HepG2 (cell line): Measurements from ENCODE around the gene CYB5B. TPM values are rescaled to one million over a fixed set of nuclear protein-coding genes. Genes with fewer than 3 reads are reported as not detected.

ENCODE experiments used
- DPF2 ChIP-seq: sonication (generic); formaldehyde crosslinking; IDR thresholded peaks from 2 replicates; pipeline ENCODE4 v1.4.0; 2020; ENCODE audit warnings: mild to moderate bottlenecking, low read depth, missing genetic modification reagents, borderline replicate concordance
- FOXA1 ChIP-seq, 2 experiments: fragments of 450-650 bp in 1 of 2; sonication (generic) in 1 of 2; formaldehyde crosslinking in 1 of 2; IDR thresholded peaks; 2 replicates each; pipeline versions ENCODE4 v1.4.0 to v1.6.1; 2016 to 2020; ENCODE audit warnings: missing genetic modification reagents in 1 of 2
- HDAC6 ChIP-seq: fragments of 200-600 bp; sonication (generic); IDR thresholded peaks from 2 replicates; pipeline ENCODE4 v1.7.0; 2017; ENCODE audit warnings: mild to moderate bottlenecking, antibody characterized with exemption, low read length, low read depth
- HNF4A ChIP-seq: sonication (generic); formaldehyde crosslinking; IDR thresholded peaks from 2 replicates; pipeline ENCODE4 v1.4.0; 2020; ENCODE audit warnings: missing genetic modification reagents
- HNRNPLL ChIP-seq: fragments of 200-400 bp; formaldehyde crosslinking; IDR thresholded peaks from 2 replicates; pipeline ENCODE4 v1.6.1; 2017; ENCODE audit warnings: mild to moderate bottlenecking, low read depth, low read length; ENCODE audit not compliant: poor library complexity, severe bottlenecking
- KAT2B ChIP-seq: fragments of 150-350 bp; IDR thresholded peaks from 2 replicates; pipeline ENCODE4 v1.6.1; 2014; ENCODE audit warnings: low read depth, low read length, borderline replicate concordance
- KAT7 ChIP-seq: IDR thresholded peaks from 2 replicates; pipeline ENCODE4 v1.6.1; 2018; ENCODE audit warnings: borderline replicate concordance, missing compliant biosample characterization
- LCORL ChIP-seq, 2 experiments: fragments of 450-650 bp in 1 of 2; sonication (generic) in 1 of 2; formaldehyde crosslinking in 1 of 2; IDR thresholded peaks; 2 replicates each; pipeline versions ENCODE4 v1.5.0 to v1.6.1; 2017 to 2020; ENCODE audit warnings: antibody characterized with exemption in 1 of 2, missing genetic modification reagents in 1 of 2
- MAF1 ChIP-seq: sonication (generic); formaldehyde crosslinking; IDR thresholded peaks from 2 replicates; pipeline ENCODE4 v1.5.0; 2020; ENCODE audit warnings: missing genetic modification reagents, borderline replicate concordance
- MAZ ChIP-seq, 2 experiments: sonication (generic) in 1 of 2; formaldehyde crosslinking in 1 of 2; IDR thresholded peaks; 2 replicates each; pipeline versions ENCODE4 v1.5.0 to v1.6.1; 2012 to 2020; ENCODE audit warnings: low read depth in 2 of 2, mild to moderate bottlenecking in 2 of 2, borderline replicate concordance in 1 of 2, improper control_type of control experiment in 1 of 2, low read length in 1 of 2, missing genetic modification reagents in 1 of 2, moderate library complexity in 1 of 2
- MTF2 ChIP-seq: sonication (generic); formaldehyde crosslinking; IDR thresholded peaks from 2 replicates; pipeline ENCODE4 v1.5.0; 2020; ENCODE audit warnings: missing genetic modification reagents, borderline replicate concordance
- NFE2L2 ChIP-seq: fragments of 150-350 bp; IDR thresholded peaks from 2 replicates; pipeline ENCODE4 v1.6.1; 2014; ENCODE audit warnings: low read length
- NR2C2 ChIP-seq: sonication (generic); formaldehyde crosslinking; IDR thresholded peaks from 2 replicates; pipeline ENCODE4 v1.4.0; 2020; ENCODE audit warnings: missing genetic modification reagents, mild to moderate bottlenecking, moderate library complexity, borderline replicate concordance
- RELA ChIP-seq: sonication (generic); formaldehyde crosslinking; IDR thresholded peaks from 2 replicates; pipeline ENCODE4 v1.4.0; 2020; ENCODE audit warnings: missing genetic modification reagents
- RFX5 ChIP-seq: IDR thresholded peaks from 2 replicates; pipeline ENCODE4 v1.6.1; 2011; ENCODE audit warnings: low read depth, low read length, improper control_type of control experiment
- TEAD3 ChIP-seq: optimal IDR thresholded peaks from 2 replicates; pipeline ENCODE3; 2016; ENCODE audit warnings: borderline replicate concordance
- TRIM24 ChIP-seq: sonication (generic); formaldehyde crosslinking; IDR thresholded peaks from 2 replicates; pipeline ENCODE4 v1.8.0; 2022; ENCODE audit warnings: mild to moderate bottlenecking, missing genetic modification reagents
- ZFAT ChIP-seq: sonication (generic); formaldehyde crosslinking; conservative IDR thresholded peaks from 2 replicates; pipeline ENCODE4 v1.8.1; 2023; ENCODE audit warnings: missing genetic modification reagents, inconsistent platforms
- ZNF253 ChIP-seq: sonication (generic); formaldehyde crosslinking; IDR thresholded peaks from 2 replicates; pipeline ENCODE4 v1.8.0; 2022; ENCODE audit warnings: mild to moderate bottlenecking, missing genetic modification reagents, borderline replicate concordance
- ZNF335 ChIP-seq: sonication (generic); formaldehyde crosslinking; IDR thresholded peaks from 2 replicates; pipeline ENCODE4 v1.4.0; 2020; ENCODE audit warnings: missing genetic modification reagents
- ZNF441 ChIP-seq: sonication (generic); formaldehyde crosslinking; IDR thresholded peaks from 2 replicates; pipeline ENCODE4 v1.7.0; 2021; ENCODE audit warnings: missing genetic modification reagents, borderline replicate concordance
- ZNF562 ChIP-seq: sonication (generic); formaldehyde crosslinking; IDR thresholded peaks from 2 replicates; pipeline ENCODE4 v1.8.0; 2022; ENCODE audit warnings: missing genetic modification reagents, borderline replicate concordance
- polyA plus RNA-seq, 8 experiments: library from polyadenylated mRNA; depleted of rRNA in 3 of 8; stranded (reverse) in 7 of 8; unstranded in 1 of 8; fragments of >200 nt; fragmentation: Illumina TruSeq in 4 of 8; extraction: Trizol in 4 of 8; gene quantifications; 2 replicates each; pipeline versions ENCODE4 v1.2.1 to v1.2.3, GENCODE V29; 2011 to 2016; ENCODE audit warnings: low read depth in 4 of 8, missing spikeins in 1 of 8, mixed read lengths in 1 of 8; ENCODE audit not compliant: insufficient read depth in 1 of 8
- total RNA-seq, 5 experiments: library from RNA; depleted of rRNA; stranded (reverse); fragments of >200 nt; fragmentation: Illumina TruSeq; extraction: Trizol; gene quantifications; 2 replicates each; pipeline ENCODE4 v1.2.3, GENCODE V29; 2016; ENCODE audit warnings: low read depth in 1 of 5
- TF ChIP-seq, protein P1 (sequence below): sonication (generic); formaldehyde crosslinking; IDR thresholded peaks from 2 replicates; pipeline ENCODE4 v1.4.0; 2020; ENCODE audit warnings: missing genetic modification reagents
- TF ChIP-seq, protein P2 (sequence below): sonication (generic); formaldehyde crosslinking; IDR thresholded peaks from 2 replicates; pipeline ENCODE4 v1.4.0; 2020; ENCODE audit warnings: mild to moderate bottlenecking, missing genetic modification reagents, borderline replicate concordance

The CYB5B gene
- total and polyA plus RNA-seq, 2 of the 13 experiments (the other 11 are each of a cell fraction or from before 2014, with no cell fraction given) = 234 to 432 TPM

DNA sequence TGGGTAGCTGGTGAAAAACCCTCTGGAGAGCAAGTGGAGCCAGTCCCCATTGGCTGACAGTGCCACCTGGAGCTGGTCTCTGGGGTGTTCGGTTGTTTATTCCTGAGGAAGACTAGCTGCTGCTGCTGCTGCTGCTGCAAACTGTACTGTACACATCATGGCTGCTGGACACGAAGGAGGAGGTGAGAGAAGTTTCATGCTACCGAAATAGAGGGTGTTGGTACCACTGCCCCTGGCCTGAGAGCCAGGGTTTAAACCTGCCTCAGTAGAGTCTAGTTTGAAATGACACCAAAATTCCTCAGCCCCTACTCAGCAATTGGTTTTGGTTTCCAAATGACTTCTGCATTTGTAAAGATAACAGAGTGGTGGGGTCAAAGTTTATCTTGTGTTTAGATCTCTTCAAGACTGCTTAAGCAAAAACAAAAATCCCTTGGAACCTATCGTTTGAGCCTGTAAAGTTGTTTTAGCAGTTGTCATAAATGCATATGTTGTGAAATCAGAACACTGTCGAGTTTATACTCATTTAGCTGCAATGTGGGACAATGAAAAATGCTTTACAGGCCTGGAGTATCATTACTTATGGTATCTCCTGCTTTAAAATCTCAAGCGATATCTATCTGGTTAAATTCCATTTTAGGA lies 40.8 kb downstream of the CYB5B start (continued):
- TF ChIP-seq ZNF335 (CRISPR knock-in tag) (no peak), NFE2L2 (no peak), RELA (CRISPR knock-in tag) (0 out of 2 replicates have a peak, but pooled peaks have one; percentile 50), MAZ (IDR thresholded peaks at IDR 0.05; ENCODE audit: borderline replicate concordance, low read depth, low read length) (no peak), MAZ (CRISPR knock-in tag; IDR thresholded peaks at IDR 0.05; ENCODE audit: low read depth) (no peak), NR2C2 (CRISPR knock-in tag) (no peak), KAT7 (CRISPR knock-in tag) (no peak), MAF1 (no peak), KAT2B (no peak), FOXA1 (IDR thresholded peaks at IDR 0.05) (no peak), FOXA1 (CRISPR knock-in tag; IDR thresholded peaks at IDR 0.05) (peak; percentile 60), HNF4A (CRISPR knock-in tag) (peak; percentile 30; the same call in 1 of the 2 replicates), ZNF441 (no peak), HDAC6 (no peak), ZNF562 (CRISPR knock-in tag) (no peak), MTF2 (no peak), ZNF253 (no peak), TEAD3 (CRISPR knock-in tag) (no peak), TRIM24 (CRISPR knock-in tag) (no peak), HNRNPLL (no peak), RFX5 (no peak), DPF2 (no peak), ZFAT (CRISPR knock-in tag) (no peak), LCORL (IDR thresholded peaks at IDR 0.05) (no peak), LCORL (CRISPR knock-in tag; IDR thresholded peaks at IDR 0.05) (0 out of 2 replicates have a peak, but pooled peaks have one; percentile 1)
- TF ChIP-seq, protein P1, sequence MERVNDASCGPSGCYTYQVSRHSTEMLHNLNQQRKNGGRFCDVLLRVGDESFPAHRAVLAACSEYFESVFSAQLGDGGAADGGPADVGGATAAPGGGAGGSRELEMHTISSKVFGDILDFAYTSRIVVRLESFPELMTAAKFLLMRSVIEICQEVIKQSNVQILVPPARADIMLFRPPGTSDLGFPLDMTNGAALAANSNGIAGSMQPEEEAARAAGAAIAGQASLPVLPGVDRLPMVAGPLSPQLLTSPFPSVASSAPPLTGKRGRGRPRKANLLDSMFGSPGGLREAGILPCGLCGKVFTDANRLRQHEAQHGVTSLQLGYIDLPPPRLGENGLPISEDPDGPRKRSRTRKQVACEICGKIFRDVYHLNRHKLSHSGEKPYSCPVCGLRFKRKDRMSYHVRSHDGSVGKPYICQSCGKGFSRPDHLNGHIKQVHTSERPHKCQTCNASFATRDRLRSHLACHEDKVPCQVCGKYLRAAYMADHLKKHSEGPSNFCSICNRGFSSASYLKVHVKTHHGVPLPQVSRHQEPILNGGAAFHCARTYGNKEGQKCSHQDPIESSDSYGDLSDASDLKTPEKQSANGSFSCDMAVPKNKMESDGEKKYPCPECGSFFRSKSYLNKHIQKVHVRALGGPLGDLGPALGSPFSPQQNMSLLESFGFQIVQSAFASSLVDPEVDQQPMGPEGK = no peak
- TF ChIP-seq, protein P2, sequence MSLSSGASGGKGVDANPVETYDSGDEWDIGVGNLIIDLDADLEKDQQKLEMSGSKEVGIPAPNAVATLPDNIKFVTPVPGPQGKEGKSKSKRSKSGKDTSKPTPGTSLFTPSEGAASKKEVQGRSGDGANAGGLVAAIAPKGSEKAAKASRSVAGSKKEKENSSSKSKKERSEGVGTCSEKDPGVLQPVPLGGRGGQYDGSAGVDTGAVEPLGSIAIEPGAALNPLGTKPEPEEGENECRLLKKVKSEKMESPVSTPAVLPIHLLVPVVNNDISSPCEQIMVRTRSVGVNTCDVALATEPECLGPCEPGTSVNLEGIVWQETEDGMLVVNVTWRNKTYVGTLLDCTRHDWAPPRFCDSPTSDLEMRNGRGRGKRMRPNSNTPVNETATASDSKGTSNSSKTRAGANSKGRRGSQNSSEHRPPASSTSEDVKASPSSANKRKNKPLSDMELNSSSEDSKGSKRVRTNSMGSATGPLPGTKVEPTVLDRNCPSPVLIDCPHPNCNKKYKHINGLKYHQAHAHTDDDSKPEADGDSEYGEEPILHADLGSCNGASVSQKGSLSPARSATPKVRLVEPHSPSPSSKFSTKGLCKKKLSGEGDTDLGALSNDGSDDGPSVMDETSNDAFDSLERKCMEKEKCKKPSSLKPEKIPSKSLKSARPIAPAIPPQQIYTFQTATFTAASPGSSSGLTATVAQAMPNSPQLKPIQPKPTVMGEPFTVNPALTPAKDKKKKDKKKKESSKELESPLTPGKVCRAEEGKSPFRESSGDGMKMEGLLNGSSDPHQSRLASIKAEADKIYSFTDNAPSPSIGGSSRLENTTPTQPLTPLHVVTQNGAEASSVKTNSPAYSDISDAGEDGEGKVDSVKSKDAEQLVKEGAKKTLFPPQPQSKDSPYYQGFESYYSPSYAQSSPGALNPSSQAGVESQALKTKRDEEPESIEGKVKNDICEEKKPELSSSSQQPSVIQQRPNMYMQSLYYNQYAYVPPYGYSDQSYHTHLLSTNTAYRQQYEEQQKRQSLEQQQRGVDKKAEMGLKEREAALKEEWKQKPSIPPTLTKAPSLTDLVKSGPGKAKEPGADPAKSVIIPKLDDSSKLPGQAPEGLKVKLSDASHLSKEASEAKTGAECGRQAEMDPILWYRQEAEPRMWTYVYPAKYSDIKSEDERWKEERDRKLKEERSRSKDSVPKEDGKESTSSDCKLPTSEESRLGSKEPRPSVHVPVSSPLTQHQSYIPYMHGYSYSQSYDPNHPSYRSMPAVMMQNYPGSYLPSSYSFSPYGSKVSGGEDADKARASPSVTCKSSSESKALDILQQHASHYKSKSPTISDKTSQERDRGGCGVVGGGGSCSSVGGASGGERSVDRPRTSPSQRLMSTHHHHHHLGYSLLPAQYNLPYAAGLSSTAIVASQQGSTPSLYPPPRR (CRISPR knock-in tag) = no peak
